ENCODE measurements around the gene JAK3. TPM values are rescaled to one million over a fixed set of nuclear protein-coding genes. Genes with fewer than 3 reads are reported as not detected.

JAK3 gene
- total RNA-seq, 1 donor, result 7.8 TPM

DNA sequence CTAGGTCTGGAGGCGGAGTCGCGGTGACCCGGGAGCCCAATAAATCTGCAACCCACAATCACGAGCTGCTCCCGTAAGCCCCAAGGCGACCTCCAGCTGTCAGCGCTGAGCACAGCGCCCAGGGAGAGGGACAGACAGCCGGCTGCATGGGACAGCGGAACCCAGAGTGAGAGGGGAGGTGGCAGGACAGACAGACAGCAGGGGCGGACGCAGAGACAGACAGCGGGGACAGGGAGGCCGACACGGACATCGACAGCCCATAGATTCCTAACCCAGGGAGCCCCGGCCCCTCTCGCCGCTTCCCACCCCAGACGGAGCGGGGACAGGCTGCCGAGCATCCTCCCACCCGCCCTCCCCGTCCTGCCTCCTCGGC, 24.1 kb upstream of the JAK3 start, which contains the start of gene SLC5A5:
TSS of gene SLC5A5 (plus strand) at position 68 of the 373 bp plus-strand sequence. CDS start 375 bp downstream, outside the sequence.
- DNase-seq (ENCODE audit: low read depth), result no peak
- TF ChIP-seq CTCF (IDR thresholded peaks at IDR 0.05; ENCODE audit: insufficient read depth, low read depth, low read length), result no peak
- no peak within 1 kb of the TSS for H3K4me3 ChIP-seq (ENCODE audit: low read depth, low read length)

- H3K4me3 ChIP-seq (ENCODE audit: low read depth, low read length), result no peak overlapping the region
- no peak for DNase-seq (ENCODE audit: low read depth)
- TF ChIP-seq CTCF (IDR thresholded peaks at IDR 0.05; ENCODE audit: insufficient read depth, low read depth, low read length), result no peak
These were observed 23.5 kb upstream of the JAK3 start for GRCh38 chr19:17871032-17871877.

GRCh38 chr19:17869114-17869608, 21.4 kb upstream of the JAK3 start:
- no peak for DNase-seq (ENCODE audit: low read depth)
- H3K4me3 ChIP-seq (ENCODE audit: low read depth, low read length), result no peak overlapping the region
- TF ChIP-seq CTCF (IDR thresholded peaks at IDR 0.05; ENCODE audit: insufficient read depth, low read depth, low read length), result no peak

GRCh38 chr19:17868669-17869068, 20.9 kb upstream of the JAK3 start:
- H3K4me3 ChIP-seq (ENCODE audit: low read depth, low read length), result no peak overlapping the region
- DNase-seq (ENCODE audit: low read depth), result no peak
- no peak for TF ChIP-seq CTCF (IDR thresholded peaks at IDR 0.05; ENCODE audit: insufficient read depth, low read depth, low read length)

- DNase-seq (ENCODE audit: low read depth), result no peak
- H3K4me3 ChIP-seq (ENCODE audit: low read depth, low read length), result no peak overlapping the region
- no peak for TF ChIP-seq CTCF (IDR thresholded peaks at IDR 0.05; ENCODE audit: insufficient read depth, low read depth, low read length)
These were observed 19.2 kb upstream of the JAK3 start for GRCh38 chr19:17866964-17867486.

- TF ChIP-seq CTCF (IDR thresholded peaks at IDR 0.05; ENCODE audit: insufficient read depth, low read depth, low read length), result no peak
- no peak for DNase-seq (ENCODE audit: low read depth)
- H3K4me3 ChIP-seq (ENCODE audit: low read depth, low read length), result no peak overlapping the region
These were observed 18.7 kb upstream of the JAK3 start for GRCh38 chr19:17866312-17866963.
